GM12873 (cell line): ENCODE data around the gene FBXW7.

ENCODE experiments used
- TF ChIP-seq, protein P1 (sequence below): IDR thresholded peaks from 2 replicates; pipeline ENCODE4 v1.5.1; 2012; ENCODE audit warnings: low read depth, mild to moderate bottlenecking, moderate library complexity, low read length, control low read depth; ENCODE audit not compliant: insufficient read depth; ENCODE audit errors: missing control alignments

Gene FBXW7

GRCh38 chr4:152352215-152352614, 183.7 kb downstream of the FBXW7 start:
- TF ChIP-seq, protein P1, sequence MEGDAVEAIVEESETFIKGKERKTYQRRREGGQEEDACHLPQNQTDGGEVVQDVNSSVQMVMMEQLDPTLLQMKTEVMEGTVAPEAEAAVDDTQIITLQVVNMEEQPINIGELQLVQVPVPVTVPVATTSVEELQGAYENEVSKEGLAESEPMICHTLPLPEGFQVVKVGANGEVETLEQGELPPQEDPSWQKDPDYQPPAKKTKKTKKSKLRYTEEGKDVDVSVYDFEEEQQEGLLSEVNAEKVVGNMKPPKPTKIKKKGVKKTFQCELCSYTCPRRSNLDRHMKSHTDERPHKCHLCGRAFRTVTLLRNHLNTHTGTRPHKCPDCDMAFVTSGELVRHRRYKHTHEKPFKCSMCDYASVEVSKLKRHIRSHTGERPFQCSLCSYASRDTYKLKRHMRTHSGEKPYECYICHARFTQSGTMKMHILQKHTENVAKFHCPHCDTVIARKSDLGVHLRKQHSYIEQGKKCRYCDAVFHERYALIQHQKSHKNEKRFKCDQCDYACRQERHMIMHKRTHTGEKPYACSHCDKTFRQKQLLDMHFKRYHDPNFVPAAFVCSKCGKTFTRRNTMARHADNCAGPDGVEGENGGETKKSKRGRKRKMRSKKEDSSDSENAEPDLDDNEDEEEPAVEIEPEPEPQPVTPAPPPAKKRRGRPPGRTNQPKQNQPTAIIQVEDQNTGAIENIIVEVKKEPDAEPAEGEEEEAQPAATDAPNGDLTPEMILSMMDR, result no peak

GRCh38 chr4:152351080-152351479, 184.8 kb downstream of the FBXW7 start:
- TF ChIP-seq, protein P1, result no peak

GRCh38 chr4:152348670-152349069, 187.2 kb downstream of the FBXW7 start:
- TF ChIP-seq, protein P1, result peak; percentile 16

- TF ChIP-seq, protein P1, result no peak
These were observed 188.9 kb downstream of the FBXW7 start for GRCh38 chr4:152346979-152347378.

DNA sequence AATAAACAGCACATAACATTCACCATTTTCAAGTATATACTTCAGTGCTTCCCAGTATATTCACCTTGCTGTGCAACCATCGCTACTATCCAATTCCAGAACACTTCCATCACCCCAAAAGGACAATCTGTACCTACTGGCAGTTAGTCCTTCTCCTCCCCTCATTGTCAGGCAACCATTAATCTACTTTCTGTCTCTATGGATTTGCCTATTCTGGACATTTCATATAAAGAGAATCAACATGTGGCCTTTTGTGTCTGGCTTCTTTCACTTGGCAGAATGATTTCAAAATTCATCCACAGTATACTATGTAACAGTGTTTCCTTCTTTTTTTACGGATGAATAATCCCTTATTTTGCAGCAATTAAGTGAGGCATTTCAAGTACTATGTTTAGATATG, 189.4 kb downstream of the FBXW7 start:
- TF ChIP-seq, protein P1, result no peak

DNA sequence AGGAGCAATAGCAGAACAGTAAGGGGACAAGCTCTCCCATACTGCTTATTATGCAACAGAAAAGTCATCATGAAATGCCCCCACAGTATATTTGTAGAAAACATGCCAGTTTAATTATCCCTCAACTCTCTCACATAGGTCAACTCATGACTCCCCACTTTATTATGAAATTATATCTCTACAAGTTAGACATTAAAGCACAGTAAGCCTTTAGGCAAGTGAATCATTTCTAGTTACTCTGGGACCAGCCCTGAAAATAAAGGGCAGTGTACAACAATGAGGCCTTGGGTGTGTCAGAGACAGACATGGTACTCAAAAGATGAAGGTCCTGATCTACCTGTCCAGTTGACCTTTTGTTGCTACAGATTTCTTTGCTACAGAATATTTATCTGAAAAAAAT, 191.9 kb downstream of the FBXW7 start:
- TF ChIP-seq, protein P1, result no peak

- TF ChIP-seq, protein P1, result no peak
These were observed 193.6 kb downstream of the FBXW7 start for GRCh38 chr4:152342293-152342692.
